RKO (cell line): Measurements from ENCODE around the gene ECI1.

Source experiments
- DNase-seq: peaks from one replicate; pipeline ENCODE4 v3.0.0-alpha.2; 2016; ENCODE audit warnings: low spot score

ECI1 gene

GRCh38 chr16:2233046-2233775 lies 18.2 kb downstream of the ECI1 start:
- DNase-seq = no peak

- DNase-seq = no peak
These were observed 19.0 kb downstream of the ECI1 start for GRCh38 chr16:2232094-2232990.

- DNase-seq = no peak
These were observed 20.1 kb downstream of the ECI1 start for GRCh38 chr16:2231016-2231931.

GRCh38 chr16:2230376-2230775 lies 21.0 kb downstream of the ECI1 start:
- no peak for DNase-seq

GRCh38 chr16:2229632-2230250 lies 21.6 kb downstream of the ECI1 start:
- no peak for DNase-seq

GRCh38 chr16:2229091-2229490 lies 22.3 kb downstream of the ECI1 start:
- no peak for DNase-seq

GRCh38 chr16:2228161-2228824 lies 23.1 kb downstream of the ECI1 start:
- no peak for DNase-seq

- no peak for DNase-seq
These were observed 24.5 kb downstream of the ECI1 start for GRCh38 chr16:2226918-2227317.

- no peak for DNase-seq
These were observed 25.1 kb downstream of the ECI1 start for GRCh38 chr16:2226245-2226793.

- peak; percentile 68 for DNase-seq
These were observed 27.4 kb downstream of the ECI1 start for GRCh38 chr16:2223942-2224486.

DNA sequence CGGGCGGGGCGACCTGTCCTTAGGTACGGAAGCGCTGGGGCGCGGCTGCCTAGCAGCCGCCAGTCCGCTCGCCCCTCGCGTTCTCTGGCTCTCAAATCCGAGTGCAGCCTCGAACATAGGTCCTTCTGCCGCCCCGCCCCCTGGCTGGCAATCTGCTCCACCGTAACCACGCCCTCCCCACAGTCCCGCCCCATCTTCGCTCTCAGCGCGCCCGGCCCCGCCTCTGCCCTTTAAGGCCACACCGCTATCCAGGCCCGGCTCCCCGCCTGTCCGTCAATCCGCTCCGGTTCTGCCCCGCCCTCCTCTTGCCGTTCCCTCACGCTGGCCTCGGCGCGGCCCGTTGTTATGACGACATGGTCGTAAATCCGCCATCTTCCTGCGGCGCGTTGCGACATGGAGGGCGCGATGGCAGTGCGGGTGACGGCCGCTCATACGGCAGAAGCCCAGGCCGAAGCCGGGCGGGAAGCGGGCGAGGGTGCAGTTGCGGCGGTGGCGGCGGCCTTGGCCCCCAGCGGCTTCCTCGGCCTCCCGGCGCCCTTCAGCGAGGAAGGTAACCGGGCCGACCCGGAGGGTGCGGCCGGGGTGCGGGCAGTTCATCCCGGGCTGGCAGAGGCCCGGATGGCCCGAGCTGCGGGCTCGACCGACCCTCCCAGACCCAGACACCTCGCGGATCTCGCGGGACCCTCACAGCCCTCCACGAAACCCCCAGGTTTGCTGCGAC lies 28.0 kb downstream of the ECI1 start, which contains the start of gene E4F1:
Gene E4F1 (plus strand): TSS at position 371 of the 721 bp plus-strand sequence. CDS start 23 bp downstream, at position 394.
- DNase-seq = peak; percentile 99

- no peak for DNase-seq
These were observed 35.1 kb downstream of the ECI1 start for GRCh38 chr16:2216330-2216729.

- DNase-seq = no peak
These were observed 36.7 kb downstream of the ECI1 start, which contains the start of gene PGP for GRCh38 chr16:2214719-2214968. TSS of gene PGP (minus strand) at chr16:2214840. CDS start at chr16:2214777, 63 bp downstream.

GRCh38 chr16:2213817-2214718 lies 37.3 kb downstream of the ECI1 start:
- DNase-seq = no peak

GRCh38 chr16:2212362-2213324 lies 38.7 kb downstream of the ECI1 start:
- peak; percentile 73 for DNase-seq

- no peak for DNase-seq
These were observed 39.5 kb downstream of the ECI1 start for GRCh38 chr16:2211923-2212347.
